22Rv1 (cell line): Measurements from ENCODE around the gene AK1.

Experiments used
- H3K27ac ChIP-seq: fragments of 450-650 bp; 2 replicates; pipeline ENCODE4 v1.5.1; 2017
- CTCF ChIP-seq: fragments of 450-650 bp; IDR thresholded peaks from 2 replicates; pipeline ENCODE4 v1.5.1; 2017; ENCODE audit warnings: mild to moderate bottlenecking
- ZFX ChIP-seq: fragments of 450-650 bp; IDR thresholded peaks from 2 replicates; pipeline ENCODE4 v1.6.1; 2017; ENCODE audit warnings: antibody characterized with exemption, borderline replicate concordance

Gene AK1

GRCh38 chr9:127829205-127829906 is 48.1 kb downstream of the AK1 start:
- TF ChIP-seq ZFX (no peak), CTCF (no peak)
- no peak overlapping the region for H3K27ac ChIP-seq

GRCh38 chr9:127828262-127829031 is 49.0 kb downstream of the AK1 start:
- no peak overlapping the region for H3K27ac ChIP-seq
- TF ChIP-seq ZFX (no peak), CTCF (peak; percentile 29)

GRCh38 chr9:127826253-127826913 is 51.1 kb downstream of the AK1 start:
- TF ChIP-seq ZFX (no peak), CTCF (no peak)
- H3K27ac ChIP-seq, result no peak overlapping the region

- no peak overlapping the region for H3K27ac ChIP-seq
- peak; percentile 71 for TF ChIP-seq CTCF
- TF ChIP-seq ZFX, result no peak
Observed at GRCh38 chr9:127825319-127826051, 52.0 kb downstream of the AK1 start.

GRCh38 chr9:127822108-127822507 is 55.4 kb downstream of the AK1 start:
- no peak for TF ChIP-seq CTCF
- no peak overlapping the region for H3K27ac ChIP-seq

- no peak overlapping the region for H3K27ac ChIP-seq
- TF ChIP-seq CTCF, result no peak
- TF ChIP-seq ZFX, result no peak
Observed at GRCh38 chr9:127818574-127818973, 58.9 kb downstream of the AK1 start.
